ENCODE results near the gene SLC10A7. TPM values are rescaled to one million over a fixed set of nuclear protein-coding genes. Genes with fewer than 3 reads are reported as not detected.
"Not testable (repeated sequence)": the region's sequence is repeated elsewhere in the genome, so short reads cannot be mapped to it uniquely, and the experiment has no call there.

The SLC10A7 gene
- total RNA-seq, 4 donors from 2014 or later = 5.6 to 12.8 (median 6.8) TPM

- TF ChIP-seq POLR2A (IDR thresholded peaks at IDR 0.05) (no peak), EP300 (IDR thresholded peaks at IDR 0.05) (no peak), POLR2AphosphoS5 (IDR thresholded peaks at IDR 0.05) (no peak), CTCF (IDR thresholded peaks at IDR 0.05) (no peak)
- Histone ChIP-seq H3K4me3 (no peak overlapping the region), H3K27ac (no peak overlapping the region), H3K9me3 (no peaks in the 10 kb centered on the region), H3K36me3 (no peaks in the 10 kb centered on the region), H3K4me1 (peaks cover 0 to 26% (median 12%) of the 10 kb centered on the region in 3 donors), H3K27me3 (no peaks in the 10 kb centered on the region)
- WGBS, 2 donors (ENCODE audit: low coverage in 1 of 2) = 90 to 94% methylated on average over 2 of the region's 2 CpGs
- ATAC-seq = no peak
Measured at GRCh38 chr4:146370841-146371240, 150.9 kb downstream of the SLC10A7 start.

- no peak for ATAC-seq
- H3K27ac ChIP-seq = no peak overlapping the region
- TF ChIP-seq EP300 (IDR thresholded peaks at IDR 0.05) (no peak), CTCF (IDR thresholded peaks at IDR 0.05) (no peak), POLR2A (IDR thresholded peaks at IDR 0.05) (no peak), POLR2AphosphoS5 (IDR thresholded peaks at IDR 0.05) (no peak)
Measured at GRCh38 chr4:146369446-146369845, 152.3 kb downstream of the SLC10A7 start.

DNA sequence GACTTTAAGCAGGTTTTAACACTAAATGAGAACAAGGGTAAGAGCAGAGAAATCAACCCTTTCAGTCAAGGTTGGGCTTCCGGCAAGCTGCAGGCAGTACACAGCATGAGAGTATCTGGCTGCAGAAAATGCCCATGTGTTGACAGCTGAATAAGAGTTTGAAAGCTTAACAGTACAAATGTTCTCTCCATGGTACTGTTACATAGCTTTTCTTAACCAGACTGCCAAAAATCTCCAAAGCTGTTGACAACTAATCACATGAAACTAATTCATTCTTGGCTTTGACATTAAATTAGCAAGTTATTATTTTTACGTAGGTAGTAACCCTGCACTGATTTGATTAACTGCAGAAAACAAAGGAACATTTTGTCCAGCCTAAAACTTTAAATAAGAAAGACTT is 153.5 kb downstream of the SLC10A7 start:
- H3K27me3 ChIP-seq = no peaks in the 10 kb centered on the region
- no peak overlapping the region for H3K27ac ChIP-seq
- H3K4me1 ChIP-seq = peaks cover 0 to 26% (median 12%) of the 10 kb centered on the region in 3 donors
- TF ChIP-seq POLR2AphosphoS5 (IDR thresholded peaks at IDR 0.05) = no peak
- no peak for TF ChIP-seq CTCF (IDR thresholded peaks at IDR 0.05)
- no peak for TF ChIP-seq EP300 (IDR thresholded peaks at IDR 0.05)
- no peak for TF ChIP-seq POLR2A (IDR thresholded peaks at IDR 0.05)
- no peak for ATAC-seq
- no peaks in the 10 kb centered on the region for H3K9me3 ChIP-seq
- no peak overlapping the region for H3K4me3 ChIP-seq
- WGBS, 2 donors (ENCODE audit: low coverage in 1 of 2) = 23 to 39% methylated on average over 2 of the region's 2 CpGs
- H3K36me3 ChIP-seq = no peaks in the 10 kb centered on the region

More at GRCh38 chr4:146369446-146369845, 152.3 kb downstream of the SLC10A7 start:
- Histone ChIP-seq H3K9me3 (no peaks in the 10 kb centered on the region), H3K4me3 (no peak overlapping the region), H3K27me3 (no peaks in the 10 kb centered on the region), H3K4me1 (peaks cover 0 to 26% (median 12%) of the 10 kb centered on the region in 3 donors), H3K36me3 (no peaks in the 10 kb centered on the region)
- 84 to 93% methylated on average over 3 of the region's 3 CpGs for WGBS, 2 donors (ENCODE audit: low coverage in 1 of 2)

DNA sequence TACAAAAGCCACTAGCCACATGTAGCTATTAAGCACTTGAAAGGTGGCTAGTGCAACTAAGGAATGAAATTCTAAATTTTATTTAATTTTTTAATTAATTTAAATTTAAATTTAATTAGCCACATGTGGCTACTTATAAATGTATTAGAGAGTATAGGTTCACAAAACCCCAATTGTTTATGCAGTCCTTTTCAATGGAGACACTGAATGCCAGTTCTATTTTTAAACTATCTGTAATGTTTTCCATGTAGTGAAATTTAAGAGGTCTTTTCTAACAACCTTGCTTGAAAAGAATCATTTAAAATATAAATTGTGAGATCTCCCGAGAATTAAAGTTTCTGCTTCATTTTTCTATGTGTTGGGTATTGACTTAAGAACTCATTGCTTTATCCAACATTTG is 154.4 kb downstream of the SLC10A7 start:
- Histone ChIP-seq H3K4me1 (peaks cover 0 to 26% (median 12%) of the 10 kb centered on the region in 3 donors), H3K27ac (no peak overlapping the region), H3K4me3 (no peak overlapping the region), H3K27me3 (no peaks in the 10 kb centered on the region), H3K36me3 (no peaks in the 10 kb centered on the region), H3K9me3 (peaks cover 0 to under 1% (median 0%) of the 10 kb centered on the region in 3 donors)
- TF ChIP-seq POLR2A (IDR thresholded peaks at IDR 0.05) (no peak), CTCF (IDR thresholded peaks at IDR 0.05) (no peak), POLR2AphosphoS5 (IDR thresholded peaks at IDR 0.05) (no peak), EP300 (IDR thresholded peaks at IDR 0.05) (no peak)
- no peak for ATAC-seq
- WGBS, 2 donors (ENCODE audit: low coverage in 1 of 2) = 23 to 61% methylated on average over 1 of the region's 1 CpG

DNA sequence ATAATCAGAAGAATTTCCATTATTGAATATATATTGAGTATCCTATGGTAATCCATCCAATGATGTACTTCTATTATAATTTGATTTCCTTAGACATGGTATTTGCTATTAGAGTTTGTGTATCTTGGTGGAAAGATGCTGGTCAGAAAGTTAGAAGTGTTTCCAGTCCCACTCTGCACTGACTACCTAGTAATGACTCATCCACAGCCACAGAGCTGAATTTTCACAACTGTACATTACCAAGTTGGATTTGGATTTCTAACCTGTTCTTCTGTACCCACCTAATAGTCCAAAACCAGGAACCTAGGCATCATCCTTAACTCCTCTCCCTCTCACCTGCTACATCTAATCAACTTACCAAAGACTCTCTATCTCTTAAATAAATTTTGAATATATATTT is 162.0 kb downstream of the SLC10A7 start:
- no peak for ATAC-seq
- H3K4me1 ChIP-seq = no peaks in the 10 kb centered on the region
- no peaks in the 10 kb centered on the region for H3K36me3 ChIP-seq
- H3K27ac ChIP-seq = no peak overlapping the region
- H3K9me3 ChIP-seq = peaks cover 0 to 4% (median 0%) of the 10 kb centered on the region in 3 donors
- TF ChIP-seq CTCF (IDR thresholded peaks at IDR 0.05) = no peak
- TF ChIP-seq POLR2A (IDR thresholded peaks at IDR 0.05) = no peak
- TF ChIP-seq EP300 (IDR thresholded peaks at IDR 0.05) = no peak
- TF ChIP-seq POLR2AphosphoS5 (IDR thresholded peaks at IDR 0.05) = no peak
- no peaks in the 10 kb centered on the region for H3K27me3 ChIP-seq
- no peak overlapping the region for H3K4me3 ChIP-seq

- not testable (repeated sequence) for H3K4me1 ChIP-seq, H3K27me3 ChIP-seq, H3K4me3 ChIP-seq, H3K36me3 ChIP-seq, H3K27ac ChIP-seq, H3K9me3 ChIP-seq, ATAC-seq
- 40% methylated on average over 1 of the region's 26 CpGs; no CpG with 5 or more reads in 1 of the 2 donors for WGBS, 2 donors (ENCODE audit: low coverage in 1 of 2)
Measured at GRCh38 chr4:146350114-146350513, 171.6 kb downstream of the SLC10A7 start.
